Endothelial cell of umbilical vein (primary cell): ENCODE measurements around the gene SBK3. TPM values are rescaled to one million over a fixed set of nuclear protein-coding genes. Genes with fewer than 3 reads are reported as not detected.

Source experiments
- BruUV-seq: library from RNA; stranded (reverse); fragments of 400-500 nt; replicated peaks from 2 replicates; lab custom pipeline; 2021; lab: Mats Ljungman, UMichigan
- CTCF ChIA-PET: fragments of 300-600, 350-600 bp; sonication (Branson Sonifier 250); formaldehyde crosslinking; loops from one replicate; lab custom pipeline; 2021; ENCODE audit warnings: antibody characterized with exemption, inconsistent platforms; lab: Charles Lee
- POLR2A ChIA-PET: fragments of 300-600, 350-600 bp; sonication (Branson Sonifier 250); formaldehyde crosslinking; loops from one replicate; lab custom pipeline; 2021; ENCODE audit warnings: antibody characterized with exemption, inconsistent platforms; lab: Charles Lee
- DNase-seq: peaks from one replicate; pipeline ENCODE4 v3.0.0-alpha.2; 2011; ENCODE audit warnings: low read depth, low spot score
- FAIRE-seq: peaks from 2 replicates; lab custom pipeline; 2011; peaks lifted over from hg19 to GRCh38; lab: Jason Lieb, UNC
- H2AFZ ChIP-seq: 2 replicates; pipeline ENCODE4 v1.6.0; 2012; ENCODE audit warnings: low read depth, low read length, control low read depth, inconsistent platforms
- H3K27ac ChIP-seq: 2 replicates; pipeline ENCODE4 v1.5.1; 2011; ENCODE audit warnings: low read depth, mild to moderate bottlenecking, control low read depth, low read length, moderate library complexity; ENCODE audit not compliant: insufficient read depth
- H3K27me3 ChIP-seq, 2 experiments: 2 replicates each; pipeline versions ENCODE4 v1.6.0 to v1.6.1; 2011; ENCODE audit warnings: low read length in 2 of 2, mixed read lengths in 1 of 2; ENCODE audit not compliant: control insufficient read depth in 2 of 2, insufficient read depth in 2 of 2
- H3K36me3 ChIP-seq, 2 experiments: 2 replicates in 1 of 2; 3 replicates in 1 of 2; pipeline ENCODE4 v1.5.1; 2011; ENCODE audit warnings: low read length in 2 of 2, mild to moderate bottlenecking in 1 of 2, moderate library complexity in 1 of 2; ENCODE audit not compliant: control insufficient read depth in 2 of 2, insufficient read depth in 2 of 2; ENCODE audit errors: extremely low read depth in 1 of 2
- H3K4me1 ChIP-seq: 3 replicates; pipeline ENCODE4 v1.5.1; 2011; ENCODE audit warnings: mild to moderate bottlenecking, low read length; ENCODE audit not compliant: control insufficient read depth, insufficient read depth; ENCODE audit errors: extremely low read depth
- H3K4me2 ChIP-seq: 2 replicates; pipeline ENCODE4 v1.6.1; 2011; ENCODE audit warnings: low read length, control low read depth, mixed read lengths; ENCODE audit not compliant: insufficient read depth
- H3K4me3 ChIP-seq, 3 experiments: fragments of 200-600 bp in 1 of 3; sonication (generic), shearing (Covaris generic) in 1 of 3; replicated peaks in 1 of 3; 2 replicates each; pipeline ENCODE4 v1.5.1; 2011 to 2016; ENCODE audit warnings: control low read depth in 3 of 3, low read length in 3 of 3, mild to moderate bottlenecking in 2 of 3, inconsistent platforms in 1 of 3, low read depth in 1 of 3, moderate library complexity in 1 of 3; ENCODE audit not compliant: insufficient read depth in 1 of 3
- H3K79me2 ChIP-seq: 2 replicates; pipeline ENCODE4 v1.6.0; 2012; ENCODE audit warnings: low read length, inconsistent platforms; ENCODE audit not compliant: control insufficient read depth, insufficient read depth
- H3K9ac ChIP-seq: replicated peaks from 2 replicates; pipeline ENCODE3; 2011; ENCODE audit warnings: low read length, control low read depth; ENCODE audit not compliant: insufficient read depth; ENCODE audit errors: extremely low read depth
- H3K9me1 ChIP-seq: replicated peaks from 3 replicates; pipeline ENCODE4 v1.6.0; 2011; ENCODE audit warnings: mild to moderate bottlenecking, low read length; ENCODE audit not compliant: control insufficient read depth, insufficient read depth; ENCODE audit errors: extremely low read depth
- H3K9me3 ChIP-seq: replicated peaks from 2 replicates; pipeline ENCODE4 v1.5.1; 2012; ENCODE audit warnings: low read length, inconsistent platforms; ENCODE audit not compliant: control insufficient read depth, insufficient read depth
- H4K20me1 ChIP-seq: replicated peaks from 2 replicates; pipeline ENCODE3; 2011; ENCODE audit warnings: mild to moderate bottlenecking, low read length; ENCODE audit not compliant: control insufficient read depth, insufficient read depth; ENCODE audit errors: extremely low read depth
- EZH2 ChIP-seq: IDR thresholded peaks from 2 replicates; pipeline ENCODE4 v1.6.1; 2012; ENCODE audit warnings: borderline replicate concordance, low read depth, mild to moderate bottlenecking, moderate library complexity, low read length, inconsistent platforms; ENCODE audit not compliant: severe bottlenecking
- FOS ChIP-seq: IDR thresholded peaks from 2 replicates; pipeline ENCODE4 v1.6.1; 2011; ENCODE audit warnings: mild to moderate bottlenecking, low read length, moderate library complexity, borderline replicate concordance; ENCODE audit not compliant: insufficient read depth
- GATA2 ChIP-seq: IDR thresholded peaks from 2 replicates; pipeline ENCODE4 v1.7.0; 2011; ENCODE audit warnings: low read depth, mild to moderate bottlenecking, moderate library complexity, mixed read lengths, low read length; ENCODE audit not compliant: insufficient read length, insufficient read depth
- JUN ChIP-seq: IDR thresholded peaks from 2 replicates; pipeline ENCODE4 v1.6.1; 2011; ENCODE audit warnings: borderline replicate concordance, low read depth; ENCODE audit not compliant: insufficient read length, insufficient read depth
- MYC ChIP-seq: IDR thresholded peaks from one replicate; pipeline ENCODE4 v1.6.1; 2011; ENCODE audit warnings: mild to moderate bottlenecking, low read depth, low read length
- POLR2A ChIP-seq: IDR thresholded peaks from 2 replicates; pipeline ENCODE4 v1.6.1; 2012; ENCODE audit warnings: low read depth, mild to moderate bottlenecking, control low read depth, low read length
- POLR2AphosphoS5 ChIP-seq: IDR thresholded peaks from 2 replicates; pipeline ENCODE4 v1.6.1; 2012; ENCODE audit warnings: low read depth, mild to moderate bottlenecking, control low read depth, low read length, moderate library complexity; ENCODE audit not compliant: insufficient read depth
- dilution Hi-C: fragments of 300-500 bp; cut with MboI; formaldehyde crosslinking; loops from one replicate; pipeline ENCODE4 v1.15.0; 2019; ENCODE audit warnings: low sequenced_read_pairs; ENCODE audit not compliant: extremely low pct_ligation_motif_present
- intact Hi-C: fragments of 100-400 bp; cut with micrococcal nuclease; formaldehyde crosslinking; loops from one replicate; pipeline ENCODE4 v1.10.0; 2022
- polyA plus RNA-seq, 4 experiments: library from polyadenylated mRNA; depleted of rRNA in 3 of 4; stranded (reverse) in 3 of 4; unstranded in 1 of 4; fragments of >200 nt; gene quantifications; 2 replicates each; pipeline versions ENCODE4 v1.2.1 to v1.2.3, GENCODE V29; 2011 to 2012; ENCODE audit warnings: missing spikeins in 1 of 4
- total RNA-seq: library from RNA; stranded (reverse); gene quantifications from 2 replicates; pipeline ENCODE4 v1.2.3, GENCODE V29; 2021
- TF ChIP-seq, protein P1 (sequence below): IDR thresholded peaks from 2 replicates; pipeline ENCODE4 v1.6.1; 2011; ENCODE audit not compliant: insufficient read depth, insufficient read length
- TF ChIP-seq, protein P2 (sequence below), 2 donors: IDR thresholded peaks; 1 replicate in 1 of 2; 2 replicates in 1 of 2; pipeline ENCODE4 v1.5.1; 2011; ENCODE audit warnings: low read length in 2 of 2, mild to moderate bottlenecking in 2 of 2, moderate library complexity in 2 of 2, control low read depth in 1 of 2, inconsistent platforms in 1 of 2, low read depth in 1 of 2; ENCODE audit not compliant: insufficient read depth in 1 of 2; ENCODE audit errors: extremely low read depth in 1 of 2

Gene SBK3
- total and polyA plus RNA-seq, 2 donors (not counting 3 experiments of a cell fraction or from before 2014, with no cell fraction given), result 0.18 to 0.62 TPM

DNA sequence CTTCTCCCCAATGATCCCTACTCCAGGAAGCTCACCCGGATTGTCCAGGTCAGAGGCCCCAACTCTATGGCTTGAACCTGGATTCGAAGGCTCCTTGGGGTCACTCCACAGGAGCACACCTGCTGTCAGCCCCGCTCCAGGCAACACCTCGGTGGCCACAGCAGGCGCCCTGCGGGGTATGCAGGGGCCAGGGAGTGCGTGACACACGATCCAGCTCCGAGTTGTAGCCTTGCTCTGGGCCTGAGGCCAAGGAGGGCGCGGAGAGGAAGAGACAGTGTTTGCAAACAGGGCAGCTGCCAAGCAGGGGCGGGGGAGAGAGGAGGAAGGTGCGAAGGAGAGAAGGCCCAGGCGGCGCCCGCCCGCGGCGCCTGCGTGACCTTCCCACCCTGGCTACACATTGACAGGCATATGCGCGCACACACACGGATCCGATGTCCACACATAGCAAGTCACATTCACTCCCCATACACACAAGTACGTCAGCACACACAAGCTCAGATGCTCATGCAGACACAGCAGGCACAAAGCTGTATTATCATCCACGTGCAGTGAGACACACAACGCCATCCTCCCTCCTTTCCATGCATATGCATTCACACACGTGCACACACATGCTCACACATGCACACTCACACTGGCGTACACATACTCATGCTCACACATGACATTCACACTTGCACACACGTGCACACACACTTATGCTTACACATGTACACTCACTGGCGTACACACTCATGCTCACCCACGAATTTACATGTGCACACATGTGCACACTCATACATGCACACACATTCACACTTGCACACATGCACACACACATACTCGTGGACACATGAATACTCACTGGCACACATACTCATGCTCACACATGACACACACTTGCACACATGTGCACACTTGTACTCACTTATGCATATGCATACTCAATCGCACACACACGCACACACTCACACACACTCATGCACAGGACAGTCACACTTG is 18.8 kb downstream of the SBK3 start:
- H3K9me3 ChIP-seq, result no peaks in the 10 kb centered on the region
- H4K20me1 ChIP-seq, result no peaks in the 10 kb centered on the region
- H2AFZ ChIP-seq, result no peak overlapping the region
- no peak overlapping the region for H3K4me2 ChIP-seq
- ChIA-PET CTCF (interaction anchor here (0.7 to 1.6 kb wide), 5 partner anchors 9 to 106 kb away, joined by 3 to 6 read pairs (median 4); partner anchors contain the start of genes FIZ1 and ZNF865), POLR2A (interaction anchor here (0.6 kb wide), 1 partner anchor 39 kb away, joined by 4 read pairs; no protein-coding TSS in a partner anchor)
- peak; percentile 63 for FAIRE-seq
- H3K9ac ChIP-seq, result no peak overlapping the region
- no TSS peak for BruUV-seq
- intact Hi-C loops (no loop called here), dilution Hi-C loops (no loop called here)
- H3K4me1 ChIP-seq, result no peaks in the 10 kb centered on the region
- H3K36me3 ChIP-seq, result no peaks in the 10 kb centered on the region
- H3K27ac ChIP-seq, result no peak overlapping the region
- TF ChIP-seq GATA2 (no peak), POLR2AphosphoS5 (no peak), POLR2A (no peak), EZH2 (no peak), MYC (no peak), JUN (no peak), FOS (no peak)
- TF ChIP-seq, protein P1, sequence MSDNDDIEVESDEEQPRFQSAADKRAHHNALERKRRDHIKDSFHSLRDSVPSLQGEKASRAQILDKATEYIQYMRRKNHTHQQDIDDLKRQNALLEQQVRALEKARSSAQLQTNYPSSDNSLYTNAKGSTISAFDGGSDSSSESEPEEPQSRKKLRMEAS, result no peak
- TF ChIP-seq, protein P2, sequence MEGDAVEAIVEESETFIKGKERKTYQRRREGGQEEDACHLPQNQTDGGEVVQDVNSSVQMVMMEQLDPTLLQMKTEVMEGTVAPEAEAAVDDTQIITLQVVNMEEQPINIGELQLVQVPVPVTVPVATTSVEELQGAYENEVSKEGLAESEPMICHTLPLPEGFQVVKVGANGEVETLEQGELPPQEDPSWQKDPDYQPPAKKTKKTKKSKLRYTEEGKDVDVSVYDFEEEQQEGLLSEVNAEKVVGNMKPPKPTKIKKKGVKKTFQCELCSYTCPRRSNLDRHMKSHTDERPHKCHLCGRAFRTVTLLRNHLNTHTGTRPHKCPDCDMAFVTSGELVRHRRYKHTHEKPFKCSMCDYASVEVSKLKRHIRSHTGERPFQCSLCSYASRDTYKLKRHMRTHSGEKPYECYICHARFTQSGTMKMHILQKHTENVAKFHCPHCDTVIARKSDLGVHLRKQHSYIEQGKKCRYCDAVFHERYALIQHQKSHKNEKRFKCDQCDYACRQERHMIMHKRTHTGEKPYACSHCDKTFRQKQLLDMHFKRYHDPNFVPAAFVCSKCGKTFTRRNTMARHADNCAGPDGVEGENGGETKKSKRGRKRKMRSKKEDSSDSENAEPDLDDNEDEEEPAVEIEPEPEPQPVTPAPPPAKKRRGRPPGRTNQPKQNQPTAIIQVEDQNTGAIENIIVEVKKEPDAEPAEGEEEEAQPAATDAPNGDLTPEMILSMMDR (IDR thresholded peaks at IDR 0.05; ENCODE audit: extremely low read depth in 1 of 2, insufficient read depth in 1 of 2, low read depth in 1 of 2, low read length in 2 of 2), result no peak
- no peaks in the 10 kb centered on the region for H3K27me3 ChIP-seq
- H3K9me1 ChIP-seq, result no peaks in the 10 kb centered on the region
- DNase-seq, result peak; percentile 59
- H3K79me2 ChIP-seq, result no peaks in the 10 kb centered on the region
- H3K4me3 ChIP-seq, result no peak overlapping the region
